Smooth muscle cell (in vitro differentiated cells): Measurements from ENCODE around the gene AXL. TPM values are rescaled to one million over a fixed set of nuclear protein-coding genes. Genes with fewer than 3 reads are reported as not detected.

Experiments
- DNase-seq: peaks from one replicate; lab custom pipeline; 2025; ENCODE audit not compliant: unreplicated experiment; lab: John Stamatoyannopoulos, UW
- H2AFZ ChIP-seq: fragments of 200-600 bp; sonication (generic); 2 replicates; pipeline ENCODE4 v1.6.0; 2016; ENCODE audit warnings: antibody characterized with exemption, low read depth, mild to moderate bottlenecking
- H3F3A ChIP-seq: fragments of 200-600 bp; sonication (generic); 2 replicates; pipeline ENCODE4 v1.6.0; 2017; ENCODE audit warnings: antibody characterized with exemption, low read depth
- H3K27ac ChIP-seq: fragments of 200-600 bp; sonication (generic); 2 replicates; pipeline ENCODE4 v1.5.1; 2016; ENCODE audit warnings: low read depth, mild to moderate bottlenecking
- H3K27me3 ChIP-seq: fragments of 200-600 bp; sonication (generic); 2 replicates; pipeline ENCODE4 v1.6.1; 2016; ENCODE audit warnings: low read depth, mild to moderate bottlenecking
- H3K36me3 ChIP-seq: fragments of 200-600 bp; sonication (generic); 2 replicates; pipeline ENCODE4 v1.5.1; 2016; ENCODE audit warnings: low read depth
- H3K4me1 ChIP-seq: fragments of 200-600 bp; sonication (generic); 2 replicates; pipeline ENCODE4 v1.5.1; 2016; ENCODE audit warnings: low read depth
- H3K4me2 ChIP-seq: fragments of 200-600 bp; sonication (generic); 2 replicates; pipeline ENCODE4 v1.6.0; 2016; ENCODE audit warnings: mild to moderate bottlenecking
- H3K4me3 ChIP-seq: fragments of 200-600 bp; sonication (generic); 2 replicates; pipeline ENCODE4 v1.5.1; 2016; ENCODE audit warnings: mild to moderate bottlenecking
- H3K79me2 ChIP-seq: fragments of 200-600 bp; sonication (generic); 2 replicates; pipeline ENCODE4 v1.6.0; 2016; ENCODE audit warnings: low read depth, mild to moderate bottlenecking
- H3K9ac ChIP-seq: fragments of 200-600 bp; sonication (generic); 2 replicates; pipeline ENCODE4 v1.6.0; 2016; ENCODE audit warnings: low read depth
- H3K9me3 ChIP-seq: fragments of 200-600 bp; sonication (generic); replicated peaks from 2 replicates; pipeline ENCODE4 v1.5.1; 2016; ENCODE audit warnings: low read depth
- H4K20me1 ChIP-seq: fragments of 200-600 bp; sonication (generic); 2 replicates; pipeline ENCODE4 v1.6.0; 2016; ENCODE audit warnings: low read depth
- WGBS: methylation state at CpG from one replicate; pipeline ENCODE4 v1.1.7; 2016; ENCODE audit warnings: low lambda C conversion rate; 5-methylcytosine and 5-hydroxymethylcytosine counted together
- polyA plus RNA-seq: library from polyadenylated mRNA; unstranded; fragments of >200 nt; fragmentation: Nextera tagmentation; extraction: Ambion mirVana; gene quantifications from 2 replicates; pipeline ENCODE4 v1.2.1, GENCODE V29; 2016
- total RNA-seq: library from RNA; depleted of rRNA; stranded (reverse); fragments of >200 nt; gene quantifications from 2 replicates; pipeline ENCODE4 v1.2.3, GENCODE V29; 2014
- TF ChIP-seq, protein P1 (sequence below): fragments of 200-600 bp; sonication (generic); IDR thresholded peaks from 2 replicates; pipeline ENCODE4 v1.5.1; 2017; ENCODE audit warnings: borderline replicate concordance, mild to moderate bottlenecking, antibody characterized with exemption; ENCODE audit not compliant: insufficient read depth, poor library complexity, severe bottlenecking

Gene AXL
- total and polyA plus RNA-seq, 2 experiments from 2014 or later, result 16.9 to 71.2 TPM

DNA sequence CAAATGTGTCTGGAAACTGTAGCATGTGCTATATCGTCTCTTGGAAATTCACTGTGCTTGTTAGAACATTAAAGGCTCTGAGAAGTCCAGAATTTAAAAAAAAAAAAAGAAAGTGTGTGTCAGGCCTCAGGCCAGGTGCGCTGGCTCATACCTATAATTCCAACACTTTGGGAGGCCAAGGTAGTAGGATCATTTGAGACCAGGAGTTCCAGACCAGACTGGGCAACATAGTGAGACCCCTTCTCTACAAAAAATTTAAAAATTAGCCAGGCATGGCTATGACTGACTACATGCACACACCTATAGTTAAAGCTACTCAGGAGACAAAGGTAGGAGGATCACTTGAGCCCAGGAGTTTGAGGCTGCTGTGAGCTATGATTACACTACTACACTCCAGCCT is 50.0 kb downstream of the AXL start:
- Histone ChIP-seq H3F3A (no peaks in the 10 kb centered on the region), H3K9me3 (no peaks in the 10 kb centered on the region), H3K4me2 (no peak overlapping the region), H3K4me3 (no peak overlapping the region), H3K27me3 (no peaks in the 10 kb centered on the region), H3K79me2 (peaks cover 74% of the 10 kb centered on the region), H3K9ac (no peak overlapping the region), H4K20me1 (peaks cover 62% of the 10 kb centered on the region), H2AFZ (no peak overlapping the region), H3K27ac (no peak overlapping the region), H3K36me3 (peaks cover 31% of the 10 kb centered on the region), H3K4me1 (peaks cover 15% of the 10 kb centered on the region)
- no peak for DNase-seq
- 100% methylated on average over 2 of the region's 2 CpGs for WGBS
- TF ChIP-seq, protein P1, sequence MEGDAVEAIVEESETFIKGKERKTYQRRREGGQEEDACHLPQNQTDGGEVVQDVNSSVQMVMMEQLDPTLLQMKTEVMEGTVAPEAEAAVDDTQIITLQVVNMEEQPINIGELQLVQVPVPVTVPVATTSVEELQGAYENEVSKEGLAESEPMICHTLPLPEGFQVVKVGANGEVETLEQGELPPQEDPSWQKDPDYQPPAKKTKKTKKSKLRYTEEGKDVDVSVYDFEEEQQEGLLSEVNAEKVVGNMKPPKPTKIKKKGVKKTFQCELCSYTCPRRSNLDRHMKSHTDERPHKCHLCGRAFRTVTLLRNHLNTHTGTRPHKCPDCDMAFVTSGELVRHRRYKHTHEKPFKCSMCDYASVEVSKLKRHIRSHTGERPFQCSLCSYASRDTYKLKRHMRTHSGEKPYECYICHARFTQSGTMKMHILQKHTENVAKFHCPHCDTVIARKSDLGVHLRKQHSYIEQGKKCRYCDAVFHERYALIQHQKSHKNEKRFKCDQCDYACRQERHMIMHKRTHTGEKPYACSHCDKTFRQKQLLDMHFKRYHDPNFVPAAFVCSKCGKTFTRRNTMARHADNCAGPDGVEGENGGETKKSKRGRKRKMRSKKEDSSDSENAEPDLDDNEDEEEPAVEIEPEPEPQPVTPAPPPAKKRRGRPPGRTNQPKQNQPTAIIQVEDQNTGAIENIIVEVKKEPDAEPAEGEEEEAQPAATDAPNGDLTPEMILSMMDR, result no peak

DNA sequence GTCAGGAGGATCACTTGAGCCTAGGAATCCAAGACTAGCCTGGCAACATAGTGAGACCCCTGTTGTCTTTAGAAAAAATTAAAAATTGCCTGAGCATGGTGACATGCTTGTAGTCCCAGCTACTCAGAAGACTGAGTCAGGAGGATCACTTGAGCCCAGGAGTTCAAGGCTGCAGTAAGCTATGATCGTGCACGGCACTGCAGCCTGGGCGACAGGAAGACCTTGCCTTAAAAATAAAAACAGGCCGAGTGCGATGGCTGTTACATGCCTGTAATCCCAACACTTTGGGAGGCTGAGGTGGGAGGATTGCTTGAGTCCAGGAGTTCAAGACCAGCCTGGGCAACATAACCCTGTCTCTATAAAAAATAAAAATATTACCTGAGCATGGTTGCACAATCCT is 50.5 kb downstream of the AXL start:
- peaks cover 64% of the 10 kb centered on the region for H4K20me1 ChIP-seq
- H3K36me3 ChIP-seq, result peaks cover 35% of the 10 kb centered on the region
- no peak overlapping the region for H2AFZ ChIP-seq
- H3K9me3 ChIP-seq, result no peaks in the 10 kb centered on the region
- H3K4me3 ChIP-seq, result no peak overlapping the region
- H3K27ac ChIP-seq, result no peak overlapping the region
- WGBS, result 96% methylated on average over 5 of the region's 5 CpGs
- no peak overlapping the region for H3K4me2 ChIP-seq
- H3F3A ChIP-seq, result no peaks in the 10 kb centered on the region
- H3K9ac ChIP-seq, result no peak overlapping the region
- no peaks in the 10 kb centered on the region for H3K27me3 ChIP-seq
- no peak for DNase-seq
- peaks cover 15% of the 10 kb centered on the region for H3K4me1 ChIP-seq
- H3K79me2 ChIP-seq, result peaks cover 71% of the 10 kb centered on the region
- TF ChIP-seq, protein P1, result no peak

- no peaks in the 10 kb centered on the region for H3K27me3 ChIP-seq
- no peaks in the 10 kb centered on the region for H3K9me3 ChIP-seq
- peaks cover 59% of the 10 kb centered on the region for H3K36me3 ChIP-seq
- no peak overlapping the region for H3K4me2 ChIP-seq
- TF ChIP-seq, protein P1, result no peak
- H3K4me3 ChIP-seq, result no peak overlapping the region
- no peaks in the 10 kb centered on the region for H3F3A ChIP-seq
- no peak overlapping the region for H3K9ac ChIP-seq
- no peak overlapping the region for H2AFZ ChIP-seq
- DNase-seq, result no peak
- 96% methylated on average over 6 of the region's 6 CpGs for WGBS
- H3K79me2 ChIP-seq, result peaks cover 36% of the 10 kb centered on the region
- H4K20me1 ChIP-seq, result peaks cover 47% of the 10 kb centered on the region
- no peak overlapping the region for H3K27ac ChIP-seq
- no peaks in the 10 kb centered on the region for H3K4me1 ChIP-seq
Measured at GRCh38 chr19:41273076-41273475, 54.1 kb downstream of the AXL start.

GRCh38 chr19:41274802-41275201 is 55.8 kb downstream of the AXL start:
- WGBS, result 93% methylated on average over 5 of the region's 5 CpGs
- Histone ChIP-seq H2AFZ (no peak overlapping the region), H3K4me1 (no peaks in the 10 kb centered on the region), H3K4me3 (no peak overlapping the region), H3K9me3 (no peaks in the 10 kb centered on the region), H3K79me2 (peaks cover 20% of the 10 kb centered on the region), H3K4me2 (no peak overlapping the region), H3K27me3 (no peaks in the 10 kb centered on the region), H3K27ac (no peak overlapping the region), H4K20me1 (peaks cover 44% of the 10 kb centered on the region), H3F3A (no peaks in the 10 kb centered on the region), H3K9ac (no peak overlapping the region), H3K36me3 (peaks cover 61% of the 10 kb centered on the region)
- TF ChIP-seq, protein P1, result no peak
- no peak for DNase-seq
